ENCODE results near the gene SIAH3. TPM values are rescaled to one million over a fixed set of nuclear protein-coding genes. Genes with fewer than 3 reads are reported as not detected.

Gene SIAH3
- total and polyA plus RNA-seq, 5 donors from 2014 or later = 0.03 TPM; not detected in 4

GRCh38 chr13:45831851-45832250 lies 19.7 kb downstream of the SIAH3 start:
- ATAC-seq (ENCODE audit: low read depth in 2 of 2) (no peak), DNase-seq (no peak)
- no peak overlapping the region for H3K27ac ChIP-seq (ENCODE audit: insufficient read depth, low read length, poor library complexity, severe bottlenecking)
- no peaks in the 10 kb centered on the region for H3K4me1 Mint-ChIP-seq
- H3K4me3 ChIP-seq (ENCODE audit: low read depth, low read length) = no peak overlapping the region
- no peaks in the 10 kb centered on the region for H3K36me3 ChIP-seq (ENCODE audit: control insufficient read depth, insufficient read depth, low read length)
- H3K36me3 Mint-ChIP-seq = no peaks in the 10 kb centered on the region
- no peaks in the 10 kb centered on the region for H3K4me1 ChIP-seq (ENCODE audit: control insufficient read depth, insufficient read depth, low read length, poor library complexity, severe bottlenecking)
- H3K27me3 ChIP-seq (ENCODE audit: control insufficient read depth, insufficient read depth, low read length) = peaks cover 2% of the 10 kb centered on the region
- H3K4me3 Mint-ChIP-seq = no peak overlapping the region
- H3K9me3 ChIP-seq (ENCODE audit: control insufficient read depth in 2 of 2, low read length in 2 of 2) = no peaks in the 10 kb centered on the region
- H3K9me3 Mint-ChIP-seq = no peaks in the 10 kb centered on the region
- no peaks in the 10 kb centered on the region for H3K27me3 Mint-ChIP-seq
- peak overlapping the region in 1 of 3 donors; percentile 40 for H3K27ac Mint-ChIP-seq

GRCh38 chr13:45830121-45830520 lies 21.4 kb downstream of the SIAH3 start:
- no peaks in the 10 kb centered on the region for H3K9me3 ChIP-seq (ENCODE audit: control insufficient read depth in 2 of 2, low read length in 2 of 2)
- H3K36me3 Mint-ChIP-seq = no peaks in the 10 kb centered on the region
- no peaks in the 10 kb centered on the region for H3K4me1 ChIP-seq (ENCODE audit: control insufficient read depth, insufficient read depth, low read length, poor library complexity, severe bottlenecking)
- no peaks in the 10 kb centered on the region for H3K36me3 ChIP-seq (ENCODE audit: control insufficient read depth, insufficient read depth, low read length)
- H3K4me3 ChIP-seq (ENCODE audit: low read depth, low read length) = no peak overlapping the region
- no peaks in the 10 kb centered on the region for H3K27me3 Mint-ChIP-seq
- ATAC-seq (ENCODE audit: low read depth in 2 of 2) = no peak
- DNase-seq = no peak
- H3K27ac ChIP-seq (ENCODE audit: insufficient read depth, low read length, poor library complexity, severe bottlenecking) = no peak overlapping the region
- H3K4me1 Mint-ChIP-seq = no peaks in the 10 kb centered on the region
- H3K4me3 Mint-ChIP-seq = no peak overlapping the region
- no peak overlapping the region for H3K27ac Mint-ChIP-seq
- no peaks in the 10 kb centered on the region for H3K9me3 Mint-ChIP-seq
- no peaks in the 10 kb centered on the region for H3K27me3 ChIP-seq (ENCODE audit: control insufficient read depth, insufficient read depth, low read length)

GRCh38 chr13:45828256-45828968 lies 23.1 kb downstream of the SIAH3 start:
- Histone ChIP-seq H3K27me3 (ENCODE audit: control insufficient read depth, insufficient read depth, low read length) (no peaks in the 10 kb centered on the region), H3K4me3 (ENCODE audit: low read depth, low read length) (no peak overlapping the region), H3K27ac (ENCODE audit: insufficient read depth, low read length, poor library complexity, severe bottlenecking) (no peak overlapping the region), H3K9me3 (ENCODE audit: control insufficient read depth in 2 of 2, low read length in 2 of 2) (no peaks in the 10 kb centered on the region), H3K4me1 (ENCODE audit: control insufficient read depth, insufficient read depth, low read length, poor library complexity, severe bottlenecking) (no peaks in the 10 kb centered on the region), H3K36me3 (ENCODE audit: control insufficient read depth, insufficient read depth, low read length) (no peaks in the 10 kb centered on the region)
- no peaks in the 10 kb centered on the region for H3K27me3 Mint-ChIP-seq
- H3K36me3 Mint-ChIP-seq = no peaks in the 10 kb centered on the region
- no peaks in the 10 kb centered on the region for H3K9me3 Mint-ChIP-seq
- H3K27ac Mint-ChIP-seq = no peak overlapping the region
- H3K4me3 Mint-ChIP-seq = no peak overlapping the region
- no peaks in the 10 kb centered on the region for H3K4me1 Mint-ChIP-seq
- ATAC-seq (ENCODE audit: low read depth in 2 of 2) (no peak), DNase-seq (no peak)

GRCh38 chr13:45827318-45827717 lies 24.2 kb downstream of the SIAH3 start:
- H3K4me3 ChIP-seq (ENCODE audit: low read depth, low read length) = no peak overlapping the region
- H3K27ac Mint-ChIP-seq = no peak overlapping the region
- no peaks in the 10 kb centered on the region for H3K36me3 Mint-ChIP-seq
- H3K36me3 ChIP-seq (ENCODE audit: control insufficient read depth, insufficient read depth, low read length) = no peaks in the 10 kb centered on the region
- no peaks in the 10 kb centered on the region for H3K4me1 Mint-ChIP-seq
- H3K9me3 ChIP-seq (ENCODE audit: control insufficient read depth in 2 of 2, low read length in 2 of 2) = no peaks in the 10 kb centered on the region
- H3K27me3 Mint-ChIP-seq = no peaks in the 10 kb centered on the region
- ATAC-seq (ENCODE audit: low read depth in 2 of 2) (no peak), DNase-seq (no peak)
- no peaks in the 10 kb centered on the region for H3K27me3 ChIP-seq (ENCODE audit: control insufficient read depth, insufficient read depth, low read length)
- H3K4me1 ChIP-seq (ENCODE audit: control insufficient read depth, insufficient read depth, low read length, poor library complexity, severe bottlenecking) = no peaks in the 10 kb centered on the region
- H3K27ac ChIP-seq (ENCODE audit: insufficient read depth, low read length, poor library complexity, severe bottlenecking) = no peak overlapping the region
- H3K9me3 Mint-ChIP-seq = no peaks in the 10 kb centered on the region
- H3K4me3 Mint-ChIP-seq = no peak overlapping the region

- no peaks in the 10 kb centered on the region for H3K27me3 ChIP-seq (ENCODE audit: control insufficient read depth, insufficient read depth, low read length)
- Mint-ChIP-seq H3K4me1 (no peaks in the 10 kb centered on the region), H3K36me3 (no peaks in the 10 kb centered on the region), H3K27me3 (no peaks in the 10 kb centered on the region), H3K27ac (no peak overlapping the region), H3K4me3 (no peak overlapping the region), H3K9me3 (no peaks in the 10 kb centered on the region)
- no peaks in the 10 kb centered on the region for H3K9me3 ChIP-seq (ENCODE audit: control insufficient read depth in 2 of 2, low read length in 2 of 2)
- DNase-seq (no peak), ATAC-seq (ENCODE audit: low read depth in 2 of 2) (no peak)
- H3K4me1 ChIP-seq (ENCODE audit: control insufficient read depth, insufficient read depth, low read length, poor library complexity, severe bottlenecking) = no peaks in the 10 kb centered on the region
- H3K27ac ChIP-seq (ENCODE audit: insufficient read depth, low read length, poor library complexity, severe bottlenecking) = no peak overlapping the region
- no peak overlapping the region for H3K4me3 ChIP-seq (ENCODE audit: low read depth, low read length)
- no peaks in the 10 kb centered on the region for H3K36me3 ChIP-seq (ENCODE audit: control insufficient read depth, insufficient read depth, low read length)
These were observed 24.8 kb downstream of the SIAH3 start for GRCh38 chr13:45826731-45827130.

GRCh38 chr13:45825387-45825650 lies 26.2 kb downstream of the SIAH3 start:
- DNase-seq (no peak), ATAC-seq (ENCODE audit: low read depth in 2 of 2) (no peak)
- Histone ChIP-seq H3K9me3 (ENCODE audit: control insufficient read depth in 2 of 2, low read length in 2 of 2) (no peaks in the 10 kb centered on the region), H3K36me3 (ENCODE audit: control insufficient read depth, insufficient read depth, low read length) (no peaks in the 10 kb centered on the region), H3K4me3 (ENCODE audit: low read depth, low read length) (no peak overlapping the region), H3K27me3 (ENCODE audit: control insufficient read depth, insufficient read depth, low read length) (no peaks in the 10 kb centered on the region), H3K4me1 (ENCODE audit: control insufficient read depth, insufficient read depth, low read length, poor library complexity, severe bottlenecking) (no peaks in the 10 kb centered on the region), H3K27ac (ENCODE audit: insufficient read depth, low read length, poor library complexity, severe bottlenecking) (no peak overlapping the region)
- Mint-ChIP-seq H3K27ac (no peak overlapping the region), H3K27me3 (no peaks in the 10 kb centered on the region), H3K36me3 (no peaks in the 10 kb centered on the region), H3K4me1 (no peaks in the 10 kb centered on the region), H3K9me3 (no peaks in the 10 kb centered on the region), H3K4me3 (no peak overlapping the region)

GRCh38 chr13:45823583-45823982 lies 28.0 kb downstream of the SIAH3 start:
- ATAC-seq (ENCODE audit: low read depth in 2 of 2) = no peak
- H3K9me3 Mint-ChIP-seq = no peaks in the 10 kb centered on the region

GRCh38 chr13:45821811-45822210 lies 29.7 kb downstream of the SIAH3 start:
- ATAC-seq (ENCODE audit: low read depth in 2 of 2) (no peak), DNase-seq (no peak)
- no peak overlapping the region for H3K4me3 Mint-ChIP-seq
- no peaks in the 10 kb centered on the region for H3K9me3 Mint-ChIP-seq
- no peaks in the 10 kb centered on the region for H3K27me3 Mint-ChIP-seq
- Histone ChIP-seq H3K4me1 (ENCODE audit: control insufficient read depth, insufficient read depth, low read length, poor library complexity, severe bottlenecking) (no peaks in the 10 kb centered on the region), H3K27me3 (ENCODE audit: control insufficient read depth, insufficient read depth, low read length) (no peaks in the 10 kb centered on the region), H3K36me3 (ENCODE audit: control insufficient read depth, insufficient read depth, low read length) (no peaks in the 10 kb centered on the region), H3K4me3 (ENCODE audit: low read depth, low read length) (no peak overlapping the region), H3K9me3 (ENCODE audit: control insufficient read depth in 2 of 2, low read length in 2 of 2) (no peaks in the 10 kb centered on the region), H3K27ac (ENCODE audit: insufficient read depth, low read length, poor library complexity, severe bottlenecking) (no peak overlapping the region)
- no peak overlapping the region for H3K27ac Mint-ChIP-seq
- H3K4me1 Mint-ChIP-seq = no peaks in the 10 kb centered on the region
- no peaks in the 10 kb centered on the region for H3K36me3 Mint-ChIP-seq

More at GRCh38 chr13:45823583-45823982, 28.0 kb downstream of the SIAH3 start:
- DNase-seq = no peak
- Histone ChIP-seq H3K4me3 (ENCODE audit: low read depth, low read length) (no peak overlapping the region), H3K27ac (ENCODE audit: insufficient read depth, low read length, poor library complexity, severe bottlenecking) (no peak overlapping the region), H3K4me1 (ENCODE audit: control insufficient read depth, insufficient read depth, low read length, poor library complexity, severe bottlenecking) (no peaks in the 10 kb centered on the region), H3K27me3 (ENCODE audit: control insufficient read depth, insufficient read depth, low read length) (no peaks in the 10 kb centered on the region), H3K36me3 (ENCODE audit: control insufficient read depth, insufficient read depth, low read length) (no peaks in the 10 kb centered on the region), H3K9me3 (ENCODE audit: control insufficient read depth in 2 of 2, low read length in 2 of 2) (no peaks in the 10 kb centered on the region)
- Mint-ChIP-seq H3K27ac (no peak overlapping the region), H3K36me3 (no peaks in the 10 kb centered on the region), H3K27me3 (no peaks in the 10 kb centered on the region), H3K4me1 (no peaks in the 10 kb centered on the region), H3K4me3 (no peak overlapping the region)

Measured in CD4-positive, CD25-positive, alpha-beta regulatory T cell (primary cell).